Loucy (cell line): Measurements from ENCODE around the gene NEDD4L.

ENCODE experiments used
- CTCF ChIP-seq: fragments of 200-600 bp; sonication (generic); conservative IDR thresholded peaks from 2 replicates; pipeline ENCODE4 v1.5.1; 2014; ENCODE audit warnings: mild to moderate bottlenecking, antibody characterized with exemption, low read length
- EZH2phosphoT487 ChIP-seq: fragments of 200-600 bp; IDR thresholded peaks from 2 replicates; pipeline ENCODE4 v1.6.1; 2018; ENCODE audit warnings: antibody characterized with exemption, mild to moderate bottlenecking, moderate library complexity, borderline replicate concordance

GRCh38 chr18:58043491-58044369 is at the start of gene NEDD4L:
- TF ChIP-seq CTCF (peak; percentile 80), EZH2phosphoT487 (no peak)
